Endothelial cell of umbilical vein (primary cell): ENCODE results near the gene LRRIQ4. TPM values are rescaled to one million over a fixed set of nuclear protein-coding genes. Genes with fewer than 3 reads are reported as not detected.

Experiments used
- BruUV-seq: library from RNA; stranded (reverse); fragments of 400-500 nt; replicated peaks from 2 replicates; lab custom pipeline; 2021; lab: Mats Ljungman, UMichigan
- CTCF ChIA-PET: fragments of 300-600, 350-600 bp; sonication (Branson Sonifier 250); formaldehyde crosslinking; loops from one replicate; lab custom pipeline; 2021; ENCODE audit warnings: antibody characterized with exemption, inconsistent platforms; lab: Charles Lee
- POLR2A ChIA-PET: fragments of 300-600, 350-600 bp; sonication (Branson Sonifier 250); formaldehyde crosslinking; loops from one replicate; lab custom pipeline; 2021; ENCODE audit warnings: antibody characterized with exemption, inconsistent platforms; lab: Charles Lee
- DNase-seq: peaks from one replicate; pipeline ENCODE4 v3.0.0-alpha.2; 2011; ENCODE audit warnings: low read depth, low spot score
- FAIRE-seq: peaks from 2 replicates; lab custom pipeline; 2011; peaks lifted over from hg19 to GRCh38; lab: Jason Lieb, UNC
- H2AFZ ChIP-seq: 2 replicates; pipeline ENCODE4 v1.6.0; 2012; ENCODE audit warnings: low read depth, low read length, control low read depth, inconsistent platforms
- H3K27ac ChIP-seq: 2 replicates; pipeline ENCODE4 v1.5.1; 2011; ENCODE audit warnings: low read depth, mild to moderate bottlenecking, control low read depth, low read length, moderate library complexity; ENCODE audit not compliant: insufficient read depth
- H3K27me3 ChIP-seq, 2 experiments: 2 replicates each; pipeline versions ENCODE4 v1.6.0 to v1.6.1; 2011; ENCODE audit warnings: low read length in 2 of 2, mixed read lengths in 1 of 2; ENCODE audit not compliant: control insufficient read depth in 2 of 2, insufficient read depth in 2 of 2
- H3K36me3 ChIP-seq, 2 experiments: 2 replicates in 1 of 2; 3 replicates in 1 of 2; pipeline ENCODE4 v1.5.1; 2011; ENCODE audit warnings: low read length in 2 of 2, mild to moderate bottlenecking in 1 of 2, moderate library complexity in 1 of 2; ENCODE audit not compliant: control insufficient read depth in 2 of 2, insufficient read depth in 2 of 2; ENCODE audit errors: extremely low read depth in 1 of 2
- H3K4me1 ChIP-seq: 3 replicates; pipeline ENCODE4 v1.5.1; 2011; ENCODE audit warnings: mild to moderate bottlenecking, low read length; ENCODE audit not compliant: control insufficient read depth, insufficient read depth; ENCODE audit errors: extremely low read depth
- H3K4me2 ChIP-seq: 2 replicates; pipeline ENCODE4 v1.6.1; 2011; ENCODE audit warnings: low read length, control low read depth, mixed read lengths; ENCODE audit not compliant: insufficient read depth
- H3K4me3 ChIP-seq, 3 experiments: fragments of 200-600 bp in 1 of 3; sonication (generic), shearing (Covaris generic) in 1 of 3; replicated peaks in 1 of 3; 2 replicates each; pipeline ENCODE4 v1.5.1; 2011 to 2016; ENCODE audit warnings: control low read depth in 3 of 3, low read length in 3 of 3, mild to moderate bottlenecking in 2 of 3, inconsistent platforms in 1 of 3, low read depth in 1 of 3, moderate library complexity in 1 of 3; ENCODE audit not compliant: insufficient read depth in 1 of 3
- H3K79me2 ChIP-seq: 2 replicates; pipeline ENCODE4 v1.6.0; 2012; ENCODE audit warnings: low read length, inconsistent platforms; ENCODE audit not compliant: control insufficient read depth, insufficient read depth
- H3K9ac ChIP-seq: replicated peaks from 2 replicates; pipeline ENCODE3; 2011; ENCODE audit warnings: low read length, control low read depth; ENCODE audit not compliant: insufficient read depth; ENCODE audit errors: extremely low read depth
- H3K9me1 ChIP-seq: replicated peaks from 3 replicates; pipeline ENCODE4 v1.6.0; 2011; ENCODE audit warnings: mild to moderate bottlenecking, low read length; ENCODE audit not compliant: control insufficient read depth, insufficient read depth; ENCODE audit errors: extremely low read depth
- H3K9me3 ChIP-seq: replicated peaks from 2 replicates; pipeline ENCODE4 v1.5.1; 2012; ENCODE audit warnings: low read length, inconsistent platforms; ENCODE audit not compliant: control insufficient read depth, insufficient read depth
- H4K20me1 ChIP-seq: replicated peaks from 2 replicates; pipeline ENCODE3; 2011; ENCODE audit warnings: mild to moderate bottlenecking, low read length; ENCODE audit not compliant: control insufficient read depth, insufficient read depth; ENCODE audit errors: extremely low read depth
- EZH2 ChIP-seq: IDR thresholded peaks from 2 replicates; pipeline ENCODE4 v1.6.1; 2012; ENCODE audit warnings: borderline replicate concordance, low read depth, mild to moderate bottlenecking, moderate library complexity, low read length, inconsistent platforms; ENCODE audit not compliant: severe bottlenecking
- FOS ChIP-seq: IDR thresholded peaks from 2 replicates; pipeline ENCODE4 v1.6.1; 2011; ENCODE audit warnings: mild to moderate bottlenecking, low read length, moderate library complexity, borderline replicate concordance; ENCODE audit not compliant: insufficient read depth
- GATA2 ChIP-seq: IDR thresholded peaks from 2 replicates; pipeline ENCODE4 v1.7.0; 2011; ENCODE audit warnings: low read depth, mild to moderate bottlenecking, moderate library complexity, mixed read lengths, low read length; ENCODE audit not compliant: insufficient read length, insufficient read depth
- JUN ChIP-seq: IDR thresholded peaks from 2 replicates; pipeline ENCODE4 v1.6.1; 2011; ENCODE audit warnings: borderline replicate concordance, low read depth; ENCODE audit not compliant: insufficient read length, insufficient read depth
- MAX ChIP-seq: IDR thresholded peaks from 2 replicates; pipeline ENCODE4 v1.6.1; 2011; ENCODE audit not compliant: insufficient read depth, insufficient read length
- MYC ChIP-seq: IDR thresholded peaks from one replicate; pipeline ENCODE4 v1.6.1; 2011; ENCODE audit warnings: mild to moderate bottlenecking, low read depth, low read length
- POLR2A ChIP-seq: IDR thresholded peaks from 2 replicates; pipeline ENCODE4 v1.6.1; 2012; ENCODE audit warnings: low read depth, mild to moderate bottlenecking, control low read depth, low read length
- POLR2AphosphoS5 ChIP-seq: IDR thresholded peaks from 2 replicates; pipeline ENCODE4 v1.6.1; 2012; ENCODE audit warnings: low read depth, mild to moderate bottlenecking, control low read depth, low read length, moderate library complexity; ENCODE audit not compliant: insufficient read depth
- dilution Hi-C: fragments of 300-500 bp; cut with MboI; formaldehyde crosslinking; loops from one replicate; pipeline ENCODE4 v1.15.0; 2019; ENCODE audit warnings: low sequenced_read_pairs; ENCODE audit not compliant: extremely low pct_ligation_motif_present
- intact Hi-C: fragments of 100-400 bp; cut with micrococcal nuclease; formaldehyde crosslinking; loops from one replicate; pipeline ENCODE4 v1.10.0; 2022
- polyA plus RNA-seq, 4 experiments: library from polyadenylated mRNA; depleted of rRNA in 3 of 4; stranded (reverse) in 3 of 4; unstranded in 1 of 4; fragments of >200 nt; gene quantifications; 2 replicates each; pipeline versions ENCODE4 v1.2.1 to v1.2.3, GENCODE V29; 2011 to 2012; ENCODE audit warnings: missing spikeins in 1 of 4
- total RNA-seq: library from RNA; stranded (reverse); gene quantifications from 2 replicates; pipeline ENCODE4 v1.2.3, GENCODE V29; 2021
- TF ChIP-seq, protein P1 (sequence below), 2 donors: IDR thresholded peaks; 1 replicate in 1 of 2; 2 replicates in 1 of 2; pipeline ENCODE4 v1.5.1; 2011; ENCODE audit warnings: low read length in 2 of 2, mild to moderate bottlenecking in 2 of 2, moderate library complexity in 2 of 2, control low read depth in 1 of 2, inconsistent platforms in 1 of 2, low read depth in 1 of 2; ENCODE audit not compliant: insufficient read depth in 1 of 2; ENCODE audit errors: extremely low read depth in 1 of 2

Gene LRRIQ4
- total and polyA plus RNA-seq, 2 donors (not counting 3 experiments of a cell fraction or from before 2014, with no cell fraction given), result 0.04 TPM; not detected in 1

GRCh38 chr3:169880576-169881250 lies 68.0 kb downstream of the LRRIQ4 start:
- Histone ChIP-seq H3K4me2 (no peak overlapping the region), H2AFZ (no peak overlapping the region), H3K4me3 (no peak overlapping the region), H3K36me3 (no peaks in the 10 kb centered on the region), H3K9me3 (no peaks in the 10 kb centered on the region), H3K4me1 (no peaks in the 10 kb centered on the region), H4K20me1 (no peaks in the 10 kb centered on the region), H3K9ac (no peak overlapping the region), H3K27ac (no peak overlapping the region), H3K27me3 (peaks cover 0 to 6% of the 10 kb centered on the region in 2 experiments), H3K9me1 (no peaks in the 10 kb centered on the region), H3K79me2 (no peaks in the 10 kb centered on the region)
- no peak for TF ChIP-seq MAX
- no peak for TF ChIP-seq POLR2A
- TF ChIP-seq, protein P1, sequence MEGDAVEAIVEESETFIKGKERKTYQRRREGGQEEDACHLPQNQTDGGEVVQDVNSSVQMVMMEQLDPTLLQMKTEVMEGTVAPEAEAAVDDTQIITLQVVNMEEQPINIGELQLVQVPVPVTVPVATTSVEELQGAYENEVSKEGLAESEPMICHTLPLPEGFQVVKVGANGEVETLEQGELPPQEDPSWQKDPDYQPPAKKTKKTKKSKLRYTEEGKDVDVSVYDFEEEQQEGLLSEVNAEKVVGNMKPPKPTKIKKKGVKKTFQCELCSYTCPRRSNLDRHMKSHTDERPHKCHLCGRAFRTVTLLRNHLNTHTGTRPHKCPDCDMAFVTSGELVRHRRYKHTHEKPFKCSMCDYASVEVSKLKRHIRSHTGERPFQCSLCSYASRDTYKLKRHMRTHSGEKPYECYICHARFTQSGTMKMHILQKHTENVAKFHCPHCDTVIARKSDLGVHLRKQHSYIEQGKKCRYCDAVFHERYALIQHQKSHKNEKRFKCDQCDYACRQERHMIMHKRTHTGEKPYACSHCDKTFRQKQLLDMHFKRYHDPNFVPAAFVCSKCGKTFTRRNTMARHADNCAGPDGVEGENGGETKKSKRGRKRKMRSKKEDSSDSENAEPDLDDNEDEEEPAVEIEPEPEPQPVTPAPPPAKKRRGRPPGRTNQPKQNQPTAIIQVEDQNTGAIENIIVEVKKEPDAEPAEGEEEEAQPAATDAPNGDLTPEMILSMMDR (IDR thresholded peaks at IDR 0.05; ENCODE audit: extremely low read depth in 1 of 2, insufficient read depth in 1 of 2, low read depth in 1 of 2, low read length in 2 of 2), result no peak
- no peak for TF ChIP-seq MYC
- no peak for TF ChIP-seq POLR2AphosphoS5
- no peak for TF ChIP-seq EZH2
- TF ChIP-seq JUN, result no peak
- no peak for TF ChIP-seq FOS
- no peak for TF ChIP-seq GATA2
- no peak for DNase-seq
- dilution Hi-C loops, result no loop called here
- intact Hi-C loops, result no loop called here
- no TSS peak for BruUV-seq
- POLR2A ChIA-PET, result no interaction called here
- FAIRE-seq, result no peak
- CTCF ChIA-PET, result interaction anchor here (1.0 to 1.9 kb wide), 3 partner anchors 10 to 30 kb away, joined by 3 to 5 read pairs (median 3); partner anchors contain the start of gene SAMD7
